SK-N-SH treated with all-trans-retinoic acid at 6 μM for 48 hours (cell line): ENCODE measurements around the gene RAB4B.

Experiments
- BACH2 ChIP-seq: fragments of 250-450 bp; sonication (Bioruptor Pico); IDR thresholded peaks from 2 replicates; pipeline ENCODE4 v1.9.0; 2021; ENCODE audit warnings: mild to moderate bottlenecking, borderline replicate concordance
- ESRRG ChIP-seq: fragments of 250-450 bp; sonication (Bioruptor Pico); IDR thresholded peaks from 2 replicates; pipeline ENCODE4 v1.6.1; 2021; ENCODE audit warnings: mild to moderate bottlenecking
- PATZ1 ChIP-seq: fragments of 250-450 bp; sonication (Bioruptor Pico); IDR thresholded peaks from 2 replicates; pipeline ENCODE4 v1.8.0; 2020; ENCODE audit warnings: mild to moderate bottlenecking, moderate library complexity, borderline replicate concordance
- RARB ChIP-seq: fragments of 250-450 bp; sonication (Bioruptor Pico); IDR thresholded peaks from 2 replicates; pipeline ENCODE4 v1.8.0; 2021; ENCODE audit warnings: mild to moderate bottlenecking, moderate library complexity
- ZFP3 ChIP-seq: fragments of 250-450 bp; sonication (Bioruptor Pico); IDR thresholded peaks from 2 replicates; pipeline ENCODE4 v1.5.0; 2020; ENCODE audit warnings: mild to moderate bottlenecking, moderate library complexity

GRCh38 chr19:40742886-40743285 lies 35.2 kb upstream of the RAB4B start:
- TF ChIP-seq PATZ1 (no peak), RARB (CRISPR knock-in tag) (no peak), BACH2 (CRISPR knock-in tag) (no peak), ZFP3 (CRISPR knock-in tag) (no peak), ESRRG (no peak)
